Uterus (tissue), 4 donors: ENCODE measurements around the gene PLAU. TPM values are rescaled to one million over a fixed set of nuclear protein-coding genes. Genes with fewer than 3 reads are reported as not detected.
A peak's percentile ranks its signal among the peaks of the same experiment; 100 is the strongest.

ENCODE experiments used
- DNase-seq, 2 donors: peaks; one replicate each; pipeline ENCODE4 v3.0.0-alpha.2; 2019 to 2020
- H3K27ac ChIP-seq, 2 donors: fragments of 200-600 bp; sonication (generic); 1 replicate in 1 of 2; 2 replicates in 1 of 2; pipeline ENCODE4 v1.5.1; 2016 to 2018
- H3K27me3 ChIP-seq, 2 donors: fragments of 200-600 bp; sonication (generic); one replicate each; pipeline ENCODE4 v1.5.1; 2018 to 2019; ENCODE audit warnings: control low read depth in 1 of 2
- H3K36me3 ChIP-seq, 2 donors: fragments of 200-600 bp; sonication (generic); one replicate each; pipeline ENCODE4 v1.5.1; 2019; ENCODE audit warnings: control low read depth in 1 of 2
- H3K4me1 ChIP-seq, 2 donors: fragments of 200-600 bp; sonication (generic); one replicate each; pipeline ENCODE4 v1.5.1; 2018 to 2019; ENCODE audit warnings: control low read depth in 1 of 2
- H3K4me3 ChIP-seq, 2 donors: fragments of 200-600 bp; sonication (generic); 1 replicate in 1 of 2; 2 replicates in 1 of 2; pipeline ENCODE4 v1.5.1; 2018 to 2019; ENCODE audit warnings: mild to moderate bottlenecking in 1 of 2
- H3K9me3 ChIP-seq, 2 donors: fragments of 200-600 bp; sonication (generic); one replicate each; pipeline ENCODE4 v1.5.1; 2019; ENCODE audit warnings: control low read depth in 1 of 2
- POLR2A ChIP-seq, 2 donors: fragments of 450-650 bp; IDR thresholded peaks; one replicate each; pipeline ENCODE4 v1.6.1; 2016; ENCODE audit warnings: antibody characterized with exemption in 2 of 2, mild to moderate bottlenecking in 1 of 2, moderate library complexity in 1 of 2
- intact Hi-C: fragments of 100-400 bp; cut with DNase I; formaldehyde crosslinking; loops from one replicate; pipeline ENCODE4 v1.15.1; 2023; ENCODE audit warnings: low total_unique reads
- total RNA-seq, 4 donors: library from RNA; depleted of rRNA in 3 of 4; stranded (reverse); fragments of >200 nt in 3 of 4; gene quantifications; one replicate each; pipeline versions ENCODE4 v1.1.0 to v1.2.4, GENCODE V29; 2014 to 2023
- TF ChIP-seq, protein P1 (sequence below), 4 experiments: fragments of 200-600 bp in 2 of 4; fragments of 450-650 bp in 2 of 4; sonication (generic) in 2 of 4; IDR thresholded peaks; one replicate each; pipeline ENCODE4 v1.5.1; 2016 to 2019; ENCODE audit warnings: antibody characterized with exemption in 4 of 4, mild to moderate bottlenecking in 2 of 4, moderate library complexity in 1 of 4
- donor health status: DM: yes; HTN: yes; CAD: no.

PLAU gene
- total RNA-seq, 4 donors from 2014 or later, result 1.8 to 15.3 (median 9.0) TPM

DNA sequence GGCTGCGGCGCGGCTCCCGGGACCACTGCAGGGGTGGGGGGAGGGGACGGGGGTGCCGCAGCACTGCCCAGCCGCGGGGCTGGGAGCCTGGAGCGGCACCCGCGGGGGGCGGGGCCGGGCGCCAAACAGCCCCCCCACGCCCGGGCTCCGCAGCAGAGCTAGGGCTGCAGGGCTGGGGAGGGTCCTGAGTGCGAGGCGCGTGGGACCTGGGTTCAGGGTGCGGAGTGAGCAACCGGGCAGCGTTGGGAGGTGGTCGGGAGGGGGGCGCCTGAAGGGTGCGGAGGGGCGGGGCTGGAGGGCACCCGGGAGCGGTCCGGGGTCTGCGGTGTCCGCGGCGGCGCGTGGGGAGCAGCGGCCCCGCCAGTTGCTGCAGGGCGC, 37.1 kb upstream of the PLAU start:
- H3K4me3 ChIP-seq, result peak overlapping the region; percentile 63 to 96
- H3K9me3 ChIP-seq, result no peaks in the 10 kb centered on the region
- H3K4me1 ChIP-seq, result peaks cover 3 to 10% of the 10 kb centered on the region in 2 donors
- intact Hi-C loops, result no loop called here
- peak overlapping the region; percentile 66 to 71 for H3K27ac ChIP-seq
- no peaks in the 10 kb centered on the region for H3K27me3 ChIP-seq
- TF ChIP-seq, protein P1, sequence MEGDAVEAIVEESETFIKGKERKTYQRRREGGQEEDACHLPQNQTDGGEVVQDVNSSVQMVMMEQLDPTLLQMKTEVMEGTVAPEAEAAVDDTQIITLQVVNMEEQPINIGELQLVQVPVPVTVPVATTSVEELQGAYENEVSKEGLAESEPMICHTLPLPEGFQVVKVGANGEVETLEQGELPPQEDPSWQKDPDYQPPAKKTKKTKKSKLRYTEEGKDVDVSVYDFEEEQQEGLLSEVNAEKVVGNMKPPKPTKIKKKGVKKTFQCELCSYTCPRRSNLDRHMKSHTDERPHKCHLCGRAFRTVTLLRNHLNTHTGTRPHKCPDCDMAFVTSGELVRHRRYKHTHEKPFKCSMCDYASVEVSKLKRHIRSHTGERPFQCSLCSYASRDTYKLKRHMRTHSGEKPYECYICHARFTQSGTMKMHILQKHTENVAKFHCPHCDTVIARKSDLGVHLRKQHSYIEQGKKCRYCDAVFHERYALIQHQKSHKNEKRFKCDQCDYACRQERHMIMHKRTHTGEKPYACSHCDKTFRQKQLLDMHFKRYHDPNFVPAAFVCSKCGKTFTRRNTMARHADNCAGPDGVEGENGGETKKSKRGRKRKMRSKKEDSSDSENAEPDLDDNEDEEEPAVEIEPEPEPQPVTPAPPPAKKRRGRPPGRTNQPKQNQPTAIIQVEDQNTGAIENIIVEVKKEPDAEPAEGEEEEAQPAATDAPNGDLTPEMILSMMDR (IDR thresholded peaks at IDR 0.05), result no peak
- no peak for TF ChIP-seq POLR2A (IDR thresholded peaks at IDR 0.05)
- DNase-seq, result no peak
- H3K36me3 ChIP-seq, result no peaks in the 10 kb centered on the region

- peak; percentile 82 to 84 for DNase-seq
- Histone ChIP-seq H3K4me3 (peak within 1 kb of the TSS; percentile 77 to 96), H3K36me3 (no peaks in the 10 kb centered on the region), H3K27me3 (no peaks in the 10 kb centered on the region), H3K4me1 (peaks cover 3 to 10% of the 10 kb centered on the region in 2 donors), H3K9me3 (no peaks in the 10 kb centered on the region), H3K27ac (peak within 1 kb of the TSS; percentile 80 to 86)
- intact Hi-C loops, result no loop called here
- TF ChIP-seq POLR2A (IDR thresholded peaks at IDR 0.05), result peak in 1 of 2 donors; percentile 53
- TF ChIP-seq, protein P1 (IDR thresholded peaks at IDR 0.05), result peak in 2 of 4 experiments; percentile 3 to 30
These were observed 36.4 kb upstream of the PLAU start, which contains the start of gene CAMK2G for GRCh38 chr10:73874267-73875138. Gene CAMK2G, minus strand, starts transcription at chr10:73874555. Its CDS starts 94 bp downstream, at chr10:73874461.

- intact Hi-C loops, result no loop called here
- H3K9me3 ChIP-seq, result no peaks in the 10 kb centered on the region
- H3K27ac ChIP-seq, result peak overlapping the region; percentile 80 to 86
- H3K4me3 ChIP-seq, result peak overlapping the region; percentile 77 to 96
- no peak for DNase-seq
- no peaks in the 10 kb centered on the region for H3K36me3 ChIP-seq
- peaks cover 3 to 10% of the 10 kb centered on the region in 2 donors for H3K4me1 ChIP-seq
- TF ChIP-seq, protein P1 (IDR thresholded peaks at IDR 0.05), result no peak
- TF ChIP-seq POLR2A (IDR thresholded peaks at IDR 0.05), result no peak
- no peaks in the 10 kb centered on the region for H3K27me3 ChIP-seq
These were observed 35.8 kb upstream of the PLAU start for GRCh38 chr10:73875139-73875475.

GRCh38 chr10:73876157-73876556, 34.8 kb upstream of the PLAU start:
- no peaks in the 10 kb centered on the region for H3K36me3 ChIP-seq
- no peak for DNase-seq
- intact Hi-C loops, result no loop called here
- H3K27ac ChIP-seq, result peak overlapping the region; percentile 23 to 26
- no peaks in the 10 kb centered on the region for H3K27me3 ChIP-seq
- H3K4me1 ChIP-seq, result peaks cover 3 to 10% of the 10 kb centered on the region in 2 donors
- no peaks in the 10 kb centered on the region for H3K9me3 ChIP-seq
- H3K4me3 ChIP-seq, result no peak overlapping the region
- TF ChIP-seq POLR2A (IDR thresholded peaks at IDR 0.05), result no peak
- TF ChIP-seq, protein P1 (IDR thresholded peaks at IDR 0.05), result no peak

DNA sequence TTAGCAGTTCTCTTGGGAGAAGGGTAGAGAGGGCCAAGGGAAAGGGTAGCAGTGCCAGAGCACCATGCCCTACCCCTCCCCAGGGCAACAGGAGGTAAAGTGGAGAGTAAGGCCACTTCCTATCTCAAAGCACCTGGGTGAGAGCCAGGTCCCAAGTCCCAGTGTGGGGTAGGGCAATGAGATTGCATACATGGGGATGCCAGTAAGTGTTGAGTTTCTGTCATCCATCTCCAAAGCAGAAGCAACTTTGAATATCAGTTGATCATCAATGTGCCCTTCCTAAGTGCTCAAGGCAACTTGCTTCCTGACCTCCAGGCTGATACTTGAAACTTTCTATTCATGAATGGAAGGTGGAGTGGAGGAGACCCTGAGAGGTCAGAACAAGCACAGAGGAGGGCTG, 34.4 kb upstream of the PLAU start:
- TF ChIP-seq POLR2A (IDR thresholded peaks at IDR 0.05), result no peak
- TF ChIP-seq, protein P1 (IDR thresholded peaks at IDR 0.05), result no peak
- H3K4me1 ChIP-seq, result peaks cover 3 to 10% of the 10 kb centered on the region in 2 donors
- no peak overlapping the region for H3K4me3 ChIP-seq
- no peaks in the 10 kb centered on the region for H3K36me3 ChIP-seq
- no peaks in the 10 kb centered on the region for H3K27me3 ChIP-seq
- intact Hi-C loops, result no loop called here
- no peak for DNase-seq
- no peaks in the 10 kb centered on the region for H3K9me3 ChIP-seq
- H3K27ac ChIP-seq, result peak overlapping the region; percentile 23 to 26
